ENCODE data around the gene ABCD1.
A peak's percentile ranks its signal among the peaks of the same experiment; 100 is the strongest.
"Not testable (repeated sequence)": the region's sequence is repeated elsewhere in the genome, so short reads cannot be mapped to it uniquely, and the experiment has no call there.

The ABCD1 gene
- total RNA-seq, result 22.5 to 30.9 (median 25.8) reads per million in 3 donors

GRCh38 chrX:153724252-153725038 is at the start of gene ABCD1, which contains the start of gene BCAP31:
Gene ABCD1 (plus strand): TSS chrX:153724856. CDS start chrX:153725267, 411 bp downstream.
Gene BCAP31 (minus strand): TSS chrX:153724387. CDS start chrX:153723244, 1,143 bp downstream.
- Histone ChIP-seq H3K36me3 (ENCODE audit: control insufficient read depth, insufficient read depth, low read length) (peaks cover 13% of the 10 kb centered on the region), H3K27me3 (replicated peaks; ENCODE audit: control insufficient read depth, insufficient read depth, low read length, poor library complexity, severe bottlenecking) (no peaks in the 10 kb centered on the region), H3K9me3 (ENCODE audit: control insufficient read depth, low read length) (no peaks in the 10 kb centered on the region), H3K27ac (ENCODE audit: insufficient read depth, low read length, poor library complexity, severe bottlenecking) (peak within 1 kb of the TSS; percentile 73), H3K4me3 (ENCODE audit: insufficient read depth, low read depth, low read length, poor library complexity, severe bottlenecking) (peak within 1 kb of the TSS; percentile 56), H3K4me1 (ENCODE audit: control insufficient read depth, insufficient read depth, low read length, poor library complexity, severe bottlenecking) (peaks cover 26% of the 10 kb centered on the region)
- peak; percentile 81 to 86 (median 83) for DNase-seq

DNA sequence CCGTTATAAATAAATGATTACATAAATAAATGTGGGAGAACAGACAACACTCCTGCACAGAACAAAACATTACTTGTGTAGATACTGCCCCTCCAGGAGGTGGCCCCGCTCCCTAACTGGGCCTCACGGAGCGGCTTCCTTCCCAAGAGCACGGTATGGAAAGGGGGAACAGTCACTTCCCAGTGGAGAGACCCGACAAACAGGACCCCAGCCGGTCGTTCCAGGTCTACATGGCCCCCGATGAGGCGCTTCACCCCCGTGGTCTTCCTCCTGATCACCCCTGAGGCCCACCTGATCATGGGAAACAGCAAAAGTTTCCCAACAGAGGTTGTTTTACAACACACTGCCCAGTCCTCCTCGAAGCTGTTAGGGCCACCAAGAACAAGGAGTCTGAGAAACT is 43.5 kb upstream of the ABCD1 start:
- Histone ChIP-seq H3K9me3 (ENCODE audit: control insufficient read depth, low read length) (no peaks in the 10 kb centered on the region), H3K27me3 (replicated peaks; ENCODE audit: control insufficient read depth, insufficient read depth, low read length, poor library complexity, severe bottlenecking) (no peaks in the 10 kb centered on the region), H3K27ac (ENCODE audit: insufficient read depth, low read length, poor library complexity, severe bottlenecking) (no peak overlapping the region), H3K4me3 (ENCODE audit: insufficient read depth, low read depth, low read length, poor library complexity, severe bottlenecking) (no peak overlapping the region), H3K36me3 (ENCODE audit: control insufficient read depth, insufficient read depth, low read length) (no peaks in the 10 kb centered on the region), H3K4me1 (ENCODE audit: control insufficient read depth, insufficient read depth, low read length, poor library complexity, severe bottlenecking) (no peaks in the 10 kb centered on the region)
- DNase-seq, result no peak

- not testable (repeated sequence) for DNase-seq; H3K9me3 ChIP-seq (ENCODE audit: control insufficient read depth, low read length); H3K36me3 ChIP-seq (ENCODE audit: control insufficient read depth, insufficient read depth, low read length); H3K4me1 ChIP-seq (ENCODE audit: control insufficient read depth, insufficient read depth, low read length, poor library complexity, severe bottlenecking); H3K27me3 ChIP-seq (replicated peaks; ENCODE audit: control insufficient read depth, insufficient read depth, low read length, poor library complexity, severe bottlenecking); H3K27ac ChIP-seq (ENCODE audit: insufficient read depth, low read length, poor library complexity, severe bottlenecking); H3K4me3 ChIP-seq (ENCODE audit: insufficient read depth, low read depth, low read length, poor library complexity, severe bottlenecking)
These were observed 41.2 kb upstream of the ABCD1 start for GRCh38 chrX:153683486-153683885.

DNA sequence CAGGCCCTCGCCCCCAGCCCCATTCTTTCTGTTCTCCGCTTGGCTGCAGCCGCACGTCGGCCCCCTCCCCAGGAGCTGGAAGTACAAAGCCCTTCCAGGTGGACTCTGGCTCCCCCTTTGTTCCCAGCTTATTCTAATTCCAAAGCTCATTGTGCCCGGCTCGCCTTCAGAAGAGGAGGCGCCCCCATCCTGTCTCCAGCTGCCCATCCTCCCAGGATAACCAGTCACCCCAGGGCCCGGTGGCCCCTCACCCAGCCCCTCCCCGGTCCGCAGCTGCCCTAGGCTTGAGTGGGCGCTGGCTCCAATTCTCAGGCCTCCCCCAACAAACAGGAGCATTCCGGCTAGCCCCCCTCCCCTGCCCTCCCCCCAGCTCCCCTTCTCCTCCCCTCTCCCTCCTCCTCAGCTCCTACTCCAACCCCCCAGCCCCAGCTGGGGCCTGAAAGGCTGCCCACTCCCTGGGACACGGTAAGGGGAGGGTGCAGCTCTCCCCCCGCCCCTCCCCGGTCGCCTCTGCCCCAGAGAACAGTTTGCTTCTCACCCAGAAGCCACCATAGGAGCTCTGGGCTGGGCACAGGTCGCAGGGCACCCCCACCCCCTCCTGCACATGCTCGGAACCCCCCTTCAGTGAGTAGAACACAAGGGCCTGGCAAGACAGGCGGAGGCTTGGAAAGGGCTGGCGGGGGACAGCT is 40.0 kb upstream of the ABCD1 start:
- Histone ChIP-seq H3K36me3 (ENCODE audit: control insufficient read depth, insufficient read depth, low read length) (no peaks in the 10 kb centered on the region), H3K27ac (ENCODE audit: insufficient read depth, low read length, poor library complexity, severe bottlenecking) (no peak overlapping the region), H3K9me3 (ENCODE audit: control insufficient read depth, low read length) (no peaks in the 10 kb centered on the region), H3K4me1 (ENCODE audit: control insufficient read depth, insufficient read depth, low read length, poor library complexity, severe bottlenecking) (no peaks in the 10 kb centered on the region), H3K4me3 (ENCODE audit: insufficient read depth, low read depth, low read length, poor library complexity, severe bottlenecking) (no peak overlapping the region), H3K27me3 (replicated peaks; ENCODE audit: control insufficient read depth, insufficient read depth, low read length, poor library complexity, severe bottlenecking) (no peaks in the 10 kb centered on the region)
- DNase-seq, result no peak

DNA sequence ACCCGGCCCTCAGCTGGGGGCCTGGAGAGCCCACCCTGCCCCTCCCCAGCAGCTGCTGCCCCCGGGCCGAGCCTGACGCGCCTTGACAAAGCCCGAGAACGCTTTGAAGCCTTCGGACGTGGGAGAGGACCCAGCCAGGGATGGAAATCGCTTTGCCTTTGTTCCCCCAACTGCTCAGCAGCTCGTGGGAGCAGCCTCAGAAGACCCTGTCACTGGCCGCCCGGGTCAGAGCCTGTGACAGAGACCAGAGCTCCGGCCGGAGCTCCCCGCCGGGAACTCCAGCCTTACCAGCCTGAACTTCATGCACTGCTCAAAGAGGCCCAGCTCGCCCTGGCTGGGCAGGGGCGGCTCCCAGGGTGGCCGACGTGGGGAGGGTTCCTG is 39.5 kb upstream of the ABCD1 start:
- no peaks in the 10 kb centered on the region for H3K4me1 ChIP-seq (ENCODE audit: control insufficient read depth, insufficient read depth, low read length, poor library complexity, severe bottlenecking)
- no peaks in the 10 kb centered on the region for H3K9me3 ChIP-seq (ENCODE audit: control insufficient read depth, low read length)
- no peak overlapping the region for H3K4me3 ChIP-seq (ENCODE audit: insufficient read depth, low read depth, low read length, poor library complexity, severe bottlenecking)
- no peaks in the 10 kb centered on the region for H3K27me3 ChIP-seq (replicated peaks; ENCODE audit: control insufficient read depth, insufficient read depth, low read length, poor library complexity, severe bottlenecking)
- no peaks in the 10 kb centered on the region for H3K36me3 ChIP-seq (ENCODE audit: control insufficient read depth, insufficient read depth, low read length)
- no peak overlapping the region for H3K27ac ChIP-seq (ENCODE audit: insufficient read depth, low read length, poor library complexity, severe bottlenecking)
- no peak for DNase-seq

DNA sequence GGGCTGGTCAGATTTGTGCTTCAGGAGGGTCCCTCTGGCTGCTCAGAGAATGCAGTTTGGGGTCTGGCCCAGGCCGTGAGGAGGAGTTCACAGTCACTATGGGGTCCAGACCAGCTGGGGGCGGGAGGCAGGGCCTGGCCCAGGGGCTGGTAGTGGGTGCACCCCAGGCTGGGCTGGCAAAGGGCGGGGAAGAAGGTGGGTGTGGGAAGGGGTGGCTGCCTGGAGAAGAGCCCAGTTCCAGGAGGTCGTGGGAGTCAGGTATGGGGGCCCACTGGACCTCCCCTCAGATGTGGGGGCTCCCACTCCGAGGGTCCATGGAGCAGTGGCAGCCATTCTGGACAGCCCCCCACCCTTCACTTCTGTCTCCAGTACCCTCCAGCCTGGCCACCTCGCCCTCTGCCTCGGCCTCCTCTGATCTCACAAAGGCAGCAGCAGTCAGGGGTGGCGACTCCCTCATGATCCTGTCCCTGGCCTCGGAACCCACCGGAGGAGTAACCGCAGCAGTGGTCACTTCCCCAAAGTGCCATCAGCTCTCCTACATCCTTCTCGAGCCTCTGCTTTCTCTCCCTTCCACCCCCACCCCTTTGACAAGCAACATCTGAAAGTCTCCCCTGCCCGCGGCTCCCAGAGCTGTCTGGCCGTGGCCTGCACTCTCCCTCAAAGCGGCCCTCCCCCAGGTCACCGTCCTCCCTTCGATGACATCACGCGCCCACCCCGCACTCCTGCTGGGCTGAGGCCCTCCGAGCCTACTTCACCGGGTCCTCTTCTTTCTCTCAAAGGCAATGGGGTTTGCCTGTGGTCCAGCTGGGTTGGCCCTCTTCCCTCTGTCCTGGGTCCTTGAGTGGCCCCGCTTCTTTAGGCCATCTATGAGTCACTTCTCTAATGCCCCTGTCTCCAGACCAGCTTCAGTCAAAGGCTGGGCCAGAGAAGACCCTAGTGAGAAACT is 38.6 kb upstream of the ABCD1 start:
- no peak overlapping the region for H3K4me3 ChIP-seq (ENCODE audit: insufficient read depth, low read depth, low read length, poor library complexity, severe bottlenecking)
- no peaks in the 10 kb centered on the region for H3K27me3 ChIP-seq (replicated peaks; ENCODE audit: control insufficient read depth, insufficient read depth, low read length, poor library complexity, severe bottlenecking)
- DNase-seq, result no peak
- H3K4me1 ChIP-seq (ENCODE audit: control insufficient read depth, insufficient read depth, low read length, poor library complexity, severe bottlenecking), result no peaks in the 10 kb centered on the region
- H3K9me3 ChIP-seq (ENCODE audit: control insufficient read depth, low read length), result no peaks in the 10 kb centered on the region
- no peaks in the 10 kb centered on the region for H3K36me3 ChIP-seq (ENCODE audit: control insufficient read depth, insufficient read depth, low read length)
- H3K27ac ChIP-seq (ENCODE audit: insufficient read depth, low read length, poor library complexity, severe bottlenecking), result no peak overlapping the region

DNA sequence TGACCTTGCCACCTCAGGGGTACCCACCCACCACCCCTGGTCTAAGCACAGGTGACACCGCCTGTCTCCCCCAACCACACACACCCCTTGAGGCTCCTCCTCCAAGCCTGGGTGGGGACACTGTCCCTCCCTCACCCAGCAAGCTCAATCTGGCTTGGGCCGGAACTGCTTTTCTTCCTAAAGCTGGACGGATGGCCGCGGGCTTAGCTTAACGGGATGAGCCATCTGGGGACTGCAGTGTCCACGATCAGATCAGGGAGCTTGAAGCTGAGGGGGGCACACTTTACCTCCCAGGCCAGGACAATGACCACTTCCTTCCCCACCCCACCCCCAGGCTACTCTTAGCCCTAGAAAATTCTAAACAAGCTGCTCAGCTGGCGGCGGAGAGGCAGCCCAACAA is 37.9 kb upstream of the ABCD1 start:
- Histone ChIP-seq H3K36me3 (ENCODE audit: control insufficient read depth, insufficient read depth, low read length) (no peaks in the 10 kb centered on the region), H3K27me3 (replicated peaks; ENCODE audit: control insufficient read depth, insufficient read depth, low read length, poor library complexity, severe bottlenecking) (no peaks in the 10 kb centered on the region), H3K27ac (ENCODE audit: insufficient read depth, low read length, poor library complexity, severe bottlenecking) (no peak overlapping the region), H3K9me3 (ENCODE audit: control insufficient read depth, low read length) (no peaks in the 10 kb centered on the region), H3K4me1 (ENCODE audit: control insufficient read depth, insufficient read depth, low read length, poor library complexity, severe bottlenecking) (no peaks in the 10 kb centered on the region), H3K4me3 (ENCODE audit: insufficient read depth, low read depth, low read length, poor library complexity, severe bottlenecking) (no peak overlapping the region)
- DNase-seq, result no peak

DNA sequence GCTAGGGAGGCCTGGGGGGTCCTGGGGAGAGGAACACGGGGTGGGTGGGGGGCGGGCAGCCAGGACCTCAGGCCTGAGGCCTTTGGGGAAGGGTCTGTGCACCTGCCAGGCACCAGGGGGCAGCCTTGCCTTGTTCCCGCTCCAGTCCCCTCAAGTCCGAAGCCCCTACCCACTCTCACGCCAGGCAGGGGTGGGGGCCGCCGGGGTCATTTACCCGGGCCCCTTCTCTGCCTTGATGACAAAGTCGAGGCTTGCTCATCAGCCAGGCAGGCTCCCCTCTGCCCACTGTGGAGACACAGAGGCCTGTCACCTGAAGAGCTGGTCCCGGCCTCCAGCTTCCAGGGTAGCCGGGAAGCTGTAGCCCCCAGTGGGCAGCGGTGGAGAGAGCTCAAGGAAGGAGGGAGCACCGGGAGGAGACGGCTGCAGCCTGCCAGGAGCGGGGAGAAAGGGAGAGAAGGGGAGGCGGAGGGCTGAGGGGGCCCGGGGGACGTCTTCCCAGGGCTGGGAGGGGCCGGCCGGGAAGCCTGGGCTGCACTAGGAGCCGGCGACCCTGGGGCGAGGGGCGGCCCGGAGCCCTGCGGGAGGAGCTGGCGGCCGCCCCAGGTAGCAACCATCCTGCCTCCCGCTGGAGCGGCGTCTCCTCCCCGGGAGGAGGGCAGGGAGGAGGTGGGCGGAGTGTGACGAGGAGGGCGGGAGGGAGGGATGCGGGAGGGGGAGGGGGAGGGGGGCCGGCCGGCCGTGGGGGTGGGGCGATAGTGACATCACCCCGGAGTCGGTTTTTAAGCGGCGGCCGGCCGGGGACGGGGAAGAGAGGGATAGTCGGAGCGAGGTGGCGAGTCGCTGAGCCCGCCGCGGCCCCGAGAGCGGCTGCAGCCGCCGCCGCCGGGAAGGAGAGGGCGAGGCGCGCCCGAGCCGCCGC is 37.3 kb upstream of the ABCD1 start, which contains the start of gene SLC6A8:
SLC6A8 (plus strand) TSS at position 806 of the 919 bp plus-strand sequence. CDS start 649 bp downstream, outside the sequence.
- H3K27ac ChIP-seq (ENCODE audit: insufficient read depth, low read length, poor library complexity, severe bottlenecking), result no peak within 1 kb of the TSS
- H3K4me3 ChIP-seq (ENCODE audit: insufficient read depth, low read depth, low read length, poor library complexity, severe bottlenecking), result peak within 1 kb of the TSS; percentile 32
- H3K36me3 ChIP-seq (ENCODE audit: control insufficient read depth, insufficient read depth, low read length), result no peaks in the 10 kb centered on the region
- peak; percentile 11 to 27 (median 24) for DNase-seq
- no peaks in the 10 kb centered on the region for H3K9me3 ChIP-seq (ENCODE audit: control insufficient read depth, low read length)
- H3K4me1 ChIP-seq (ENCODE audit: control insufficient read depth, insufficient read depth, low read length, poor library complexity, severe bottlenecking), result no peaks in the 10 kb centered on the region
- H3K27me3 ChIP-seq (replicated peaks; ENCODE audit: control insufficient read depth, insufficient read depth, low read length, poor library complexity, severe bottlenecking), result no peaks in the 10 kb centered on the region

DNA sequence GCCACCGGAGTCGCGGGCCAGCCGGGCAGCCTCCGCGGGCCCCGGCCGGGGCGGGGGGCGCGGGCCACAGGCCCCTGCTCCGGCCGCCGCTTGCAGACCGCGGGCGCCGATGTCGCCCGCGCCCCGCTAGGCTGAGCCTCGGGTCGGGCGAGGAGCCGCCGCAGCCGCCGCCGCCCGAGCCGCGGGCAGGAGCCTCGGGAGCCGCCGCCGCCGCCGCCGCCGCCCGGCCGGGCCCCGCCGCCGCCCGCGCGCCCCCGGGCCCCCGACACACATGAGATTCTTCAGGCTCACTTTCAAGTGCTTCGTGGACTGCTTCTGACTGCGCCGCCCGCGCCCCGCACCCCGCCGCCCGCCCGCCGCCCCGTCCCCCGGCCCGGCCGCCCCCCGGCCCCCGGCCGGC is 36.6 kb upstream of the ABCD1 start:
- no peak for DNase-seq
- H3K4me3 ChIP-seq (ENCODE audit: insufficient read depth, low read depth, low read length, poor library complexity, severe bottlenecking), result no peak overlapping the region
- H3K27ac ChIP-seq (ENCODE audit: insufficient read depth, low read length, poor library complexity, severe bottlenecking), result no peak overlapping the region
- H3K4me1 ChIP-seq (ENCODE audit: control insufficient read depth, insufficient read depth, low read length, poor library complexity, severe bottlenecking), result no peaks in the 10 kb centered on the region
- no peaks in the 10 kb centered on the region for H3K9me3 ChIP-seq (ENCODE audit: control insufficient read depth, low read length)
- H3K27me3 ChIP-seq (replicated peaks; ENCODE audit: control insufficient read depth, insufficient read depth, low read length, poor library complexity, severe bottlenecking), result no peaks in the 10 kb centered on the region
- H3K36me3 ChIP-seq (ENCODE audit: control insufficient read depth, insufficient read depth, low read length), result no peaks in the 10 kb centered on the region
